ENCODE results near the gene SPATA1.

Gene SPATA1

GRCh38 chr1:84488107-84488506, 18.1 kb upstream of the SPATA1 start:
- no peak overlapping the region for H3K4me2 ChIP-seq
- no peaks in the 10 kb centered on the region for H4K20me1 ChIP-seq (ENCODE audit: insufficient read depth)
- H3K4me3 ChIP-seq (IDR thresholded peaks at IDR 0.05; ENCODE audit: insufficient read depth, low read depth, low read length): no peak overlapping the region

GRCh38 chr1:84489766-84490165, 16.4 kb upstream of the SPATA1 start:
- Histone ChIP-seq H3K4me2 (no peak overlapping the region), H3K27me3 (ENCODE audit: insufficient read depth, low read depth) (no peaks in the 10 kb centered on the region), H4K20me1 (ENCODE audit: insufficient read depth) (no peaks in the 10 kb centered on the region), H3K9ac (no peak overlapping the region), H3K4me3 (IDR thresholded peaks at IDR 0.05; ENCODE audit: insufficient read depth, low read depth, low read length) (no peak overlapping the region), H3K79me2 (ENCODE audit: insufficient read depth, low read depth) (no peaks in the 10 kb centered on the region), H3K27ac (no peak overlapping the region), H3K36me3 (ENCODE audit: insufficient read depth) (no peaks in the 10 kb centered on the region), H2AFZ (ENCODE audit: low read depth) (no peak overlapping the region), H3K4me1 (ENCODE audit: low read depth, poor library complexity, severe bottlenecking) (no peaks in the 10 kb centered on the region)
- TF ChIP-seq CTCF (conservative IDR thresholded peaks at IDR 0.05; ENCODE audit: low read depth, low read length): no peak

More at GRCh38 chr1:84488107-84488506, 18.1 kb upstream of the SPATA1 start:
- H3K9ac ChIP-seq: no peak overlapping the region
- H3K27ac ChIP-seq: no peak overlapping the region
- no peaks in the 10 kb centered on the region for H3K36me3 ChIP-seq (ENCODE audit: insufficient read depth)
- H3K4me1 ChIP-seq (ENCODE audit: low read depth, poor library complexity, severe bottlenecking): no peaks in the 10 kb centered on the region
- no peak overlapping the region for H2AFZ ChIP-seq (ENCODE audit: low read depth)
- TF ChIP-seq CTCF (conservative IDR thresholded peaks at IDR 0.05; ENCODE audit: low read depth, low read length): no peak
- H3K79me2 ChIP-seq (ENCODE audit: insufficient read depth, low read depth): no peaks in the 10 kb centered on the region
- H3K27me3 ChIP-seq (ENCODE audit: insufficient read depth, low read depth): no peaks in the 10 kb centered on the region

- no peaks in the 10 kb centered on the region for H3K79me2 ChIP-seq (ENCODE audit: insufficient read depth, low read depth)
- H3K27ac ChIP-seq: no peak overlapping the region
- TF ChIP-seq CTCF (conservative IDR thresholded peaks at IDR 0.05; ENCODE audit: low read depth, low read length): no peak
- no peaks in the 10 kb centered on the region for H4K20me1 ChIP-seq (ENCODE audit: insufficient read depth)
- no peak overlapping the region for H2AFZ ChIP-seq (ENCODE audit: low read depth)
- H3K27me3 ChIP-seq (ENCODE audit: insufficient read depth, low read depth): no peaks in the 10 kb centered on the region
- H3K4me1 ChIP-seq (ENCODE audit: low read depth, poor library complexity, severe bottlenecking): no peaks in the 10 kb centered on the region
- no peaks in the 10 kb centered on the region for H3K36me3 ChIP-seq (ENCODE audit: insufficient read depth)
- no peak overlapping the region for H3K4me2 ChIP-seq
- H3K4me3 ChIP-seq (IDR thresholded peaks at IDR 0.05; ENCODE audit: insufficient read depth, low read depth, low read length): no peak overlapping the region
- H3K9ac ChIP-seq: no peak overlapping the region
Measured at GRCh38 chr1:84492726-84493125, 13.5 kb upstream of the SPATA1 start.

- Histone ChIP-seq H3K27me3 (ENCODE audit: insufficient read depth, low read depth) (no peaks in the 10 kb centered on the region), H4K20me1 (ENCODE audit: insufficient read depth) (no peaks in the 10 kb centered on the region), H3K36me3 (ENCODE audit: insufficient read depth) (no peaks in the 10 kb centered on the region), H3K4me1 (ENCODE audit: low read depth, poor library complexity, severe bottlenecking) (no peaks in the 10 kb centered on the region), H3K9ac (no peak overlapping the region), H3K4me3 (IDR thresholded peaks at IDR 0.05; ENCODE audit: insufficient read depth, low read depth, low read length) (no peak overlapping the region), H3K79me2 (ENCODE audit: insufficient read depth, low read depth) (no peaks in the 10 kb centered on the region), H2AFZ (ENCODE audit: low read depth) (no peak overlapping the region), H3K4me2 (no peak overlapping the region), H3K27ac (no peak overlapping the region)
- no peak for TF ChIP-seq CTCF (conservative IDR thresholded peaks at IDR 0.05; ENCODE audit: low read depth, low read length)
Measured at GRCh38 chr1:84493747-84494146, 12.4 kb upstream of the SPATA1 start.

Measured in KMS-11 (cell line).